Epithelial cell of proximal tubule (primary cell): ENCODE measurements around the gene TBX15. TPM values are rescaled to one million over a fixed set of nuclear protein-coding genes. Genes with fewer than 3 reads are reported as not detected.

Source experiments
- DNase-seq: peaks from one replicate; pipeline ENCODE4 v3.0.0-alpha.2; 2011; ENCODE audit warnings: low read depth
- H3K4me3 ChIP-seq: 2 replicates; pipeline ENCODE4 v1.5.1; 2011; ENCODE audit warnings: low read depth, mild to moderate bottlenecking, low read length
- total RNA-seq: library from RNA; depleted of rRNA; stranded (reverse); fragments of >200 nt; gene quantifications from 2 replicates; pipeline ENCODE4 v1.2.3, GENCODE V29; 2015
- TF ChIP-seq, protein P1 (sequence below): conservative IDR thresholded peaks from 2 replicates; pipeline ENCODE4 v1.5.1; 2012; ENCODE audit warnings: low read depth, mild to moderate bottlenecking, low read length

Gene TBX15
- total RNA-seq, 1 donor from 2014 or later: not detected

DNA sequence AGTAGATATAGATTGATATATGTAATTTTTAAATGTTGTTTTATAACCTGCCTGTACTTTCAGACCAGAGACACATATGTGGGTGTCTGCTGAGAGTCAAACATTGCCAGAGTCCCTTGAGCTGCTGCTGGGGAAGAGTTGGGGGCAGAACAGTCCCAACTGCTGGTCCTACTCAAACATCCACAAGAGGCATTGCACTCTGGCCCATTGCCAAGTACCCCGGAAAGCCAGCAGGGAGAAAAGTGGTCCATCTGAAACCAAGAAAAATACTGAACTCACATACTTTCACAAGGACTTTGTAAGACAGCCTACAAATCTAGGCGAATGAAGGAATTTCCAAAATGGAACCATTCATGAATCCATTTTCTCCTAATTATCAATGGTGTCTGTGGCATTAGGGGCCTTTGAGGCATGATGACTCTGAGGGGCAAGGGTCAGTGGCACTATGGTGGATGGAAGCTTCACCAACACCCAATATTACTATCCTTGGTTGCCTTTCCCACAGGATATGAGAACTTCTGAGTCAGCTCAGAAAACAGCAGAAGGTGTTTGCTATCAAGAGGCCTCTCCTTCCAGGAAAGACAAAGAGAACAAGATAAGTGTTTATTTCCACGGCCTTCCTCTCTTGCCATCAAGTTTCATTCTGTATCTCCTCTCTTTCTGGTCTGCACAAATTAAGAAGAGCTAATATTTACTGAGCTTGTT lies 7.3 kb upstream of the TBX15 start:
- no peak overlapping the region for H3K4me3 ChIP-seq
- no peak for DNase-seq
- TF ChIP-seq, protein P1, sequence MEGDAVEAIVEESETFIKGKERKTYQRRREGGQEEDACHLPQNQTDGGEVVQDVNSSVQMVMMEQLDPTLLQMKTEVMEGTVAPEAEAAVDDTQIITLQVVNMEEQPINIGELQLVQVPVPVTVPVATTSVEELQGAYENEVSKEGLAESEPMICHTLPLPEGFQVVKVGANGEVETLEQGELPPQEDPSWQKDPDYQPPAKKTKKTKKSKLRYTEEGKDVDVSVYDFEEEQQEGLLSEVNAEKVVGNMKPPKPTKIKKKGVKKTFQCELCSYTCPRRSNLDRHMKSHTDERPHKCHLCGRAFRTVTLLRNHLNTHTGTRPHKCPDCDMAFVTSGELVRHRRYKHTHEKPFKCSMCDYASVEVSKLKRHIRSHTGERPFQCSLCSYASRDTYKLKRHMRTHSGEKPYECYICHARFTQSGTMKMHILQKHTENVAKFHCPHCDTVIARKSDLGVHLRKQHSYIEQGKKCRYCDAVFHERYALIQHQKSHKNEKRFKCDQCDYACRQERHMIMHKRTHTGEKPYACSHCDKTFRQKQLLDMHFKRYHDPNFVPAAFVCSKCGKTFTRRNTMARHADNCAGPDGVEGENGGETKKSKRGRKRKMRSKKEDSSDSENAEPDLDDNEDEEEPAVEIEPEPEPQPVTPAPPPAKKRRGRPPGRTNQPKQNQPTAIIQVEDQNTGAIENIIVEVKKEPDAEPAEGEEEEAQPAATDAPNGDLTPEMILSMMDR: no peak

DNA sequence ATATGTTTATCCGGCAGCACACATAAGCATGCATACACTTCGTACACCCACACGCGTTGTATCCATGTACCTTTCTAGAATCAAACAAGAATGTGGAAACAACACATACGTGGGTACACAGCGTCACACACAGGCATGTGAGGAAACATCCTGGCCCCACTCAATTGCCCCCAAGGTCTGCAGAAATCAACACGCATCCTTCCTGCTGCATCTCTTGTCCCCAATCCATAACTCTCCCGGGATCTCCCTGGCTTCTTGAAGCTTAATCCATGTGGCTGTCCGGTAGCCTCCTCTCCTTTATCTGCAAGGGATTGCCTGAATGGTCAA lies 5.5 kb upstream of the TBX15 start:
- H3K4me3 ChIP-seq: no peak overlapping the region
- no peak for DNase-seq
- TF ChIP-seq, protein P1: peak; percentile 18

DNA sequence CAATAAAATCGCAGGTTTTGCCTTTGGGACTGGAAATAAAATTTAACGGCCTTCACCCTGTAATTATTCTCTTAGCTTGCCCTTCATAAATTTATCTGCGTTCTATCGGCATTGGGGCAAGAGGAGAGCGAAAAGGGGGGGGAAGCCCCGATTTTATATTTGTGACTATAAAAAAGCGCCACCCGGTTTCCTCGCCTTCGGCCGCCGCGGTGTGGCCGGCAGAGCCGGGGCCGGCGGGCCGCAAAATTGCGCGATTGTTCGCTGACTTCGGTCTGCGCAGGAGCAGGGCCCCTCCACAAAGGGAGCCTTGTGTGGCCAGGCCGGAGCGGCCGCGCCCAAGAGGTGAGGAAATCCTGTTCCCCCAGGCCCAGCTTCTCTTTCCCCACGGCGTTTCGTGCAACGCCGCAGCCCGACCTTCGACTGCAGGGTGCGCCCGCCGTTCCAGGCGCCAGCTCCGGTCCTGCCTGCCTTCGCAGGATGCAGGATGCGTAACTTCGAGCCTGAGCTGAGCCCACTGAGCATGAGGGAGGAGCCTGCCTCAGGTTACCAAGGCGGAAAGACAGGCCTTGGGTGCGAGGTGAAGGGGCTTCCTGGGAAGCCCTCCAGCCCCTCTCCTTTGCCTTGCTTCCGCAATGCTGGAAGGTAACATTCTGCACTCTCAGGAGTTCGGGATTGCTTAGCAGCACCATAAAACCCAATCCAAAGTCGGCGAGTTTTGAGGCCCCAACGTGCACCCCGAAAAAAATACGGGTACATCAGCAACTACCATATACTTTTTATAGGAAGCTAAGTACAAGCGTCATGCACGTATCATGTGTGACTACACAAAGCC lies 4.9 kb upstream of the TBX15 start:
- DNase-seq: no peak
- TF ChIP-seq, protein P1: no peak

DNA sequence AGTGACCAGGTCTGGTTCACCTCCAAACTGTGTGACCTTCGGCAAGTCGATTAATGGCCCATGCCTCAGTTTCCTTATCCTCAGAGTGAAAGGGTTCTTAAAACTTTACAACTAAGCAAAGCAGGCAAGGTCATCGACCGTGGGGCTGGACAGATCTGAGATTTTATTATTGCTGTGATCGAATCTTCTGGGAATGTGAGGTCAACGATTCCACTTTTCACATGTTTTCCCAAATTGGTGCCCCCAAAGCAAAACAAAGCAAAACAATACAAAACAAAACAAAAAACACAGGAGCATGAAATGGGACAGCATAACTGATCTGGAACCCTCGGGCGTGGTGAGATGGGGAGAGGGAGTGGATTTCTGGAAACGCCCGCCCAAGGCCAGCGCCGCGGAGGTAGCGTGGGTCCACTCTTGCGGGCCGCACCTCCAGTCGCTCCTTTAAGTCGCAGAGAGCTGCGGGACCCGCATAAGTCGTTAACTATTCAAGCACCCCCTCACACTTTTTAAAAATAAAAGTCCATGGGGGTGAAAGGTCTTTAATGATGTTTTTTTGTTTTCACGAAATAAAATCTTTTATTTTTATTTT lies 4.2 kb upstream of the TBX15 start:
- no peak for DNase-seq
- TF ChIP-seq, protein P1: no peak
- H3K4me3 ChIP-seq: no peak overlapping the region

More for the DNA sequence above, 4.9 kb upstream of the TBX15 start:
- H3K4me3 ChIP-seq: no peak overlapping the region

DNA sequence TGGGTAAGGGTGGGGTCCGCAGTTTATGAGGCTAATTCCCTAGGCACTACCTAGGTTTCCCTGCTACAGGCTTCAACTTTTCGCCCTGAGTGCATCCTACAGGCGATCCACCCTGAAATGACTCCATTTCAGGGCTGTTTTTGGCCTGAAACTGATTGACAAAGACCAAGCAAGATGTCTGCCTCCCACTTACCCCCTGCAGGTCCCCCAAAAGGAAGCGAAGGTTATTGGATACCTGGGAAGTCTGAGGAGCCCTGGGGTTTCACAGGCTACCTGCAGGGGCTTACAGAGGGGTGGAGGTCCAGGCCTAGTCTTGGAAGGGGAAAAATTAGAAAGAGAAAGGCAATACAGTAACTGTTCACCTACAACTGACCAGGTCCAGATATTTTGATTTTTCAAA lies 3.3 kb upstream of the TBX15 start:
- no peak overlapping the region for H3K4me3 ChIP-seq
- no peak for DNase-seq
- TF ChIP-seq, protein P1: no peak

DNA sequence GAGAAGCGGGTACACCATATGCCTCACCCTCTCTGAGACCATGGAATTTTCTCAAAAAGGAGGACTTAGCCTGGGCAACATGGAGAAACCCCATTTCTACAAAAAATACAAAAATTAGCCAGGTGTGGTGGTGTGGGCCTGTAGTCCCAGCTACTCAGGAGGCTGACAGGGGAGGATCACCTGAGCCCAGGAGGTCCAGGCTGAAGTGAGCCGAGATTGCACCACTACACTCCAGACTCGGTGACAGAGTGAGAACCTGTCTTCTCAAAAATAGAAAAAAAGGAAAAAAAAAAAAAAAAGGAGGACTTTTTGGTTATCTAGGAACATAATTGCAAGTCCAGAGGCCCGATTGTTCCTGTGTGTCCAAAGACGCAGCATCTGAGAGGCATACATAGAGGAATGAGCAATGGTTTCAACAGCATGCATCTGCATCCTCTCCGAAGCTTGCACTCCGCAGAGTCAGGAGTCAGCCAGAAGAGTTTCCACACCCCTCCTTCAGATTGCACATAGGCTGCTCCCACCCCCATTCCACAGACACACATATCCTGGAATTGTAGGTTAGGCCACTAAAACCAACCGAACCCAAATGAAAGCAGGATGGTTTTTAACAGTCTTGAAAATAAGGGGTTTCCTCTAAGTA lies 2.5 kb upstream of the TBX15 start:
- TF ChIP-seq, protein P1: no peak
- no peak overlapping the region for H3K4me3 ChIP-seq
- DNase-seq: no peak
